Keratinocyte (primary cell): ENCODE results near the gene ZFYVE28. TPM values are rescaled to one million over a fixed set of nuclear protein-coding genes. Genes with fewer than 3 reads are reported as not detected.

Experiments used
- DNase-seq: peaks from one replicate; pipeline ENCODE4 v3.0.0-alpha.2; 2011; ENCODE audit warnings: low read depth, missing footprints, low spot score
- FAIRE-seq: peaks from 2 replicates; lab custom pipeline; 2011; peaks lifted over from hg19 to GRCh38; lab: Jason Lieb, UNC
- H2AFZ ChIP-seq: 2 replicates; pipeline ENCODE4 v1.6.0; 2012; ENCODE audit warnings: low read length, control low read depth, inconsistent platforms; ENCODE audit not compliant: control insufficient read depth
- H3K27ac ChIP-seq: 2 replicates; pipeline ENCODE4 v1.5.1; 2011; ENCODE audit warnings: low read length; ENCODE audit not compliant: control insufficient read depth, insufficient read depth
- H3K27me3 ChIP-seq: 3 replicates; pipeline ENCODE4 v1.6.0; 2011; ENCODE audit warnings: low read length; ENCODE audit not compliant: control insufficient read depth, insufficient read depth; ENCODE audit errors: extremely low read depth
- H3K36me3 ChIP-seq, 2 experiments: 2 replicates in 1 of 2; 3 replicates in 1 of 2; pipeline ENCODE4 v1.5.1; 2011; ENCODE audit warnings: low read length in 2 of 2, mild to moderate bottlenecking in 1 of 2; ENCODE audit not compliant: control insufficient read depth in 2 of 2, insufficient read depth in 2 of 2; ENCODE audit errors: extremely low read depth in 1 of 2
- H3K4me1 ChIP-seq: 3 replicates; pipeline ENCODE4 v1.5.1; 2011; ENCODE audit warnings: low read length; ENCODE audit not compliant: control insufficient read depth, insufficient read depth; ENCODE audit errors: extremely low read depth
- H3K4me2 ChIP-seq: 3 replicates; pipeline ENCODE4 v1.6.0; 2011; ENCODE audit warnings: low read depth, low read length; ENCODE audit not compliant: control insufficient read depth, insufficient read depth; ENCODE audit errors: extremely low read depth
- H3K4me3 ChIP-seq, 3 experiments: fragments of 200-600 bp in 1 of 3; sonication (generic) in 1 of 3; 2 replicates in 2 of 3; 3 replicates in 1 of 3; pipeline ENCODE4 v1.5.1; 2011 to 2016; ENCODE audit warnings: low read length in 3 of 3, mild to moderate bottlenecking in 3 of 3, control low read depth in 2 of 3, inconsistent platforms in 1 of 3, low read depth in 1 of 3, mixed read lengths in 1 of 3, mixed run types in 1 of 3, moderate library complexity in 1 of 3; ENCODE audit not compliant: control insufficient read depth in 2 of 3, insufficient read depth in 2 of 3; ENCODE audit errors: extremely low read depth in 1 of 3
- H3K79me2 ChIP-seq: 2 replicates; pipeline ENCODE4 v1.6.0; 2012; ENCODE audit warnings: low read length; ENCODE audit not compliant: control insufficient read depth, insufficient read depth
- H3K9ac ChIP-seq: 3 replicates; pipeline ENCODE4 v1.6.0; 2011; ENCODE audit warnings: low read length; ENCODE audit not compliant: control insufficient read depth, insufficient read depth; ENCODE audit errors: extremely low read depth
- H3K9me1 ChIP-seq: 3 replicates; pipeline ENCODE4 v1.6.0; 2011; ENCODE audit warnings: low read length; ENCODE audit not compliant: control insufficient read depth, insufficient read depth; ENCODE audit errors: extremely low read depth
- H3K9me3 ChIP-seq: 2 replicates; pipeline ENCODE4 v1.5.1; 2012; ENCODE audit warnings: low read depth, low read length; ENCODE audit not compliant: control insufficient read depth
- H4K20me1 ChIP-seq: 3 replicates; pipeline ENCODE4 v1.6.0; 2011; ENCODE audit warnings: low read length; ENCODE audit not compliant: control insufficient read depth, insufficient read depth; ENCODE audit errors: extremely low read depth
- CTCF ChIP-seq, 3 experiments: IDR thresholded peaks in 1 of 3; conservative IDR thresholded peaks in 1 of 3; optimal IDR thresholded peaks in 1 of 3; 2 replicates in 2 of 3; 3 replicates in 1 of 3; pipeline versions ENCODE3 to v1.5.1; 2011; ENCODE audit warnings: low read length in 3 of 3, mild to moderate bottlenecking in 3 of 3, moderate library complexity in 2 of 3, control low read depth in 1 of 3, inconsistent platforms in 1 of 3; ENCODE audit not compliant: insufficient read depth in 2 of 3; ENCODE audit errors: extremely low read depth in 1 of 3
- EZH2 ChIP-seq: IDR thresholded peaks from one replicate; pipeline ENCODE4 v1.6.1; 2012; ENCODE audit warnings: inconsistent platforms, mild to moderate bottlenecking, low read length, moderate library complexity
- dilution Hi-C: fragments of 300-500 bp; cut with MboI; formaldehyde crosslinking; loops from one replicate; pipeline ENCODE4 v1.7.0; 2020; ENCODE audit warnings: low sequenced_read_pairs; ENCODE audit not compliant: extremely low pct_ligation_motif_present
- polyA plus RNA-seq, 5 experiments: library from polyadenylated mRNA; depleted of rRNA in 3 of 5; stranded (reverse) in 3 of 5; stranded (forward) in 1 of 5; unstranded in 1 of 5; fragments of >200 nt; gene quantifications; 1 replicate in 1 of 5; 2 replicates in 3 of 5; 3 replicates in 1 of 5; pipeline versions ENCODE4 v1.2.1 to v1.2.3, GENCODE V29; 2011 to 2012; ENCODE audit warnings: missing spikeins in 2 of 5, low read depth in 1 of 5, low replicate concordance in 1 of 5

ZFYVE28 gene
- polyA plus RNA-seq, 1 donor (not counting 4 experiments of a cell fraction or from before 2014, with no cell fraction given) = 0.33 TPM

GRCh38 chr4:2295900-2296442 lies 122.5 kb downstream of the ZFYVE28 start:
- DNase-seq (no peak), FAIRE-seq (no peak)
- no peaks in the 10 kb centered on the region for H3K9me3 ChIP-seq
- no peaks in the 10 kb centered on the region for H4K20me1 ChIP-seq
- H3K27me3 ChIP-seq = peaks cover 9% of the 10 kb centered on the region
- dilution Hi-C loops = no loop called here
- H3K79me2 ChIP-seq = no peaks in the 10 kb centered on the region
- TF ChIP-seq CTCF (optimal IDR thresholded peaks at IDR 0.05 in 1 of 3, IDR thresholded peaks at IDR 0.05 in 1 of 3, conservative IDR thresholded peaks at IDR 0.05 in 1 of 3; ENCODE audit: extremely low read depth in 1 of 3, insufficient read depth in 2 of 3, low read length in 3 of 3) (no peak), EZH2 (no peak)
- no peaks in the 10 kb centered on the region for H3K4me1 ChIP-seq
- no peak overlapping the region for H3K4me2 ChIP-seq
- H3K9ac ChIP-seq = no peak overlapping the region
- no peaks in the 10 kb centered on the region for H3K36me3 ChIP-seq
- H3K27ac ChIP-seq = no peak overlapping the region
- no peak overlapping the region for H2AFZ ChIP-seq
- no peak overlapping the region for H3K4me3 ChIP-seq
- H3K9me1 ChIP-seq = no peaks in the 10 kb centered on the region

GRCh38 chr4:2295500-2295899 lies 122.9 kb downstream of the ZFYVE28 start:
- FAIRE-seq = no peak
- Histone ChIP-seq H2AFZ (no peak overlapping the region), H3K79me2 (no peaks in the 10 kb centered on the region), H3K4me3 (no peak overlapping the region), H3K27ac (no peak overlapping the region), H3K9me1 (no peaks in the 10 kb centered on the region), H3K9me3 (no peaks in the 10 kb centered on the region), H4K20me1 (no peaks in the 10 kb centered on the region), H3K27me3 (peaks cover 9% of the 10 kb centered on the region), H3K4me2 (no peak overlapping the region), H3K9ac (no peak overlapping the region), H3K36me3 (no peaks in the 10 kb centered on the region), H3K4me1 (no peaks in the 10 kb centered on the region)
- dilution Hi-C loops = no loop called here
- DNase-seq = no peak
- TF ChIP-seq EZH2 = no peak
- TF ChIP-seq CTCF (optimal IDR thresholded peaks at IDR 0.05 in 1 of 3, IDR thresholded peaks at IDR 0.05 in 1 of 3, conservative IDR thresholded peaks at IDR 0.05 in 1 of 3; ENCODE audit: extremely low read depth in 1 of 3, insufficient read depth in 2 of 3, low read length in 3 of 3) = no peak
